IPS DF 4.7 (cell line): ENCODE measurements around the gene SLC6A3.
"Not testable (repeated sequence)": the region's sequence is repeated elsewhere in the genome, so short reads cannot be mapped to it uniquely, and the experiment has no call there.

Experiments
- DNase-seq: peaks from one replicate; pipeline ENCODE4 v3.0.0-alpha.2; 2013; ENCODE audit warnings: low spot score; ENCODE audit errors: extremely low read depth

The SLC6A3 gene

DNA sequence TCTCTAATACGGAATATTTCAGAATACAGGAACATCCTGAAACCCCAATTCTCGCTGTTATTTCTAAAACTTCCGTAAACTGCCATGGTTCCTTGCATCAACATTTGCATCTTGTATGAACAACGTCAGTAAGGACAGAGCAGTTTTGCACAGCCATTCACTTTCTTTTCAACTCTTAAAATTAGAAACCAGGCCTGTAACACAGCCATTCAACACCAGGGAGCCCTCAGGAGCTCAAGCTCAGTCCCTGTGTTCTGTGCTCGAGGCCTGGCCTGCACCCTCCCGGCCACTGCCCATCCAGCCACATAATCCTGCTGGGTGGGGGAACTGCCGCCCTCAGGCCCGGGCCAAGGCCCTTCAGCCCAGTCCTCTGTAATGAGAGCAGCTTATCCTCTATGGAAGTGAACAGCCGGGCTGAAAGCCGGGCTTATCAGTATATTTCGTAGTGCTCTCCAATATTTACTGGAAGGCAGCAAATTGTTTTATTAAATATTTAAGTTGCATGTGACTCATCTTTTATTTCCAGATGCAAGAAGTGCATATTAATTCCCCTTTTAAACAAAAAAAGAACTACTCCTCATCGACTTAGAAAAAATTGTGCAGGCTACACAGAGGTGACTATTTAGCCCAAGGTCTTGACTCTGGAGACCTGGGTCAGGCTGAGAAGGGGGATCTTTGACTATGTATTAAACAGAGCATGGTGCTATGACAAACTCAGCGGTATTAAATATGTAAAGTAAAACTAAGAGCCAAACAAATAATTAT, 33.2 kb upstream of the SLC6A3 start:
- DNase-seq = no peak

- DNase-seq = no peak
Measured at GRCh38 chr5:1477341-1477740, 32.1 kb upstream of the SLC6A3 start.

DNA sequence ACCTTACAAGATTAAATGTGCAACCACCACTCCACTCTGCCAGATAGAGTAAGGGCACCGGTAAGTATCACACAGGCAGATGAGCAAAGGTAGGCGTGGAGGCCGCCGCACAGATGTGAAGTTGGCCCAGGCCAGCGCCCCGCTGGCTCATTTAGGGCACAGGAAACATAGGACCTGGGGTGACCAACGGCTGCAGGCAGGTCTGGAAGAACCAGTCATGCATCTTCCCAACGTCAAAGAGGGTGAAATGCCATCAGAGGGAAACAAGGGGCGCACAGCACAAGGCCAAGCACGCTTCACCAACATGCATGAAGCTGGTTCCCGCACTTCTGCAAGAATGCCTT, 31.7 kb upstream of the SLC6A3 start:
- DNase-seq = no peak

GRCh38 chr5:1476181-1476966, 31.1 kb upstream of the SLC6A3 start:
- DNase-seq = no peak

GRCh38 chr5:1475544-1475900, 30.3 kb upstream of the SLC6A3 start:
- DNase-seq = not testable (repeated sequence)

DNA sequence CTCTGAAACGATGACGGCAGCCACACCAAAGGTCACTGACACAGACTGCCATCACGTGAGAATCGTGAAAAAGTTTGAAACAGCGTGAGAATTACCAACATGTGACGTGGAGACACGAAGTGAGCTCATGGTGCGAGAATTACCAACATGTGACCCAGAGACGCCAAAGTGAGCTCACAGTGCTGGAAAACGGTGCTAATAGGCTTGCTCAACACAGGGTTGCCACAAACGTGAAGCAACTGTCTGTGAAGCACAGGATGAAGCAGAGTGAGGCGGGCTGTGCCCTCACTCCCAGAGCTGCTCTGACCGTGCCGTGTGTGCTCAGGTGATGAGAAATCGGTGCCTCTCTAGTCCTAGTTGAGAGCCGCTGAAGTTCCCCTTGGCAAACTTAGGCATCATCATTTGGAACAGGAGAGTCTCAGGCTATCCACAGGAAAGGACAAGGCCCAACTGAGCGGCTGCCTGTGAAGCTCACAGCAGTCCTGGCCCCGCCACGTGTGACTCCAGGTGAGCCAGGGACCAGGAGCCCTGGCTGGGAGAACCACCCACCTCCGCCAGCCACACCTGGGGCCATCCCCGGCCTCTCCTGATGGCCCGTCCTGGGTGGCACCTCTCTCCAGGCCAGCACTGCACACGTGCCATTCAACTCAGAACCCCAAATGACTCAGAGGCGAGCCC, 29.8 kb upstream of the SLC6A3 start:
- DNase-seq = no peak

DNA sequence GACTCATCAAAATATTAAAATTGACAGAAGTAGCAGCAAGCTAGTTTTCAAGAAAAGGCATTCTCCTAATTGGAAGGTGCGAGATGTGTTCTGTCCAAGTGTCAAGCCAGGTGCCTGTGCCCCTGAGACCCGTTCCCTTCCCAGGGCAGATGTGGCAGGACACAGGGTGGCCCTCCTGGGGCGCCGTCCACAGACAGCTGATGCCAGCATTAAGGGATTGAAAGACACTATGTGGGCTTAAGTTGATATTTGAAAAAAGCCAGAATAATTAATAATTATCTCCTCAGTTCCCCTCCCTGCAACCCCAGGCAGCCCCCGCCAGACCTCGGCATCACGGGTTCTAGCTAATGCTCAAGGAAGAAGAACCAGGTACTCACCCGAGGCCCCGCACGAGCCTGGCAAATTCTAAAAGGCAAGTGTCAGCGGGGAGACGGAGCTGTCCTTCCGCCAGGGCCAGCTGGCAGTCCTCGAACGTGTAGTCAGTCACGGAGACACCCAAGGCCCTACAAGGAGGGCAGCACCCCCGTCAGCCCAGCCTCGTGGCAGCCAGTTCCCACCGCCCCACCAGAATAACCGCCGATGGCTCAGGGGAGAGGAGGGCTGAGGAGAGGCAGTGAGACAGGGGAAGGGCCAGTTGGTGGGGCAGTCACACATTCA, 29.1 kb upstream of the SLC6A3 start:
- DNase-seq = no peak

DNA sequence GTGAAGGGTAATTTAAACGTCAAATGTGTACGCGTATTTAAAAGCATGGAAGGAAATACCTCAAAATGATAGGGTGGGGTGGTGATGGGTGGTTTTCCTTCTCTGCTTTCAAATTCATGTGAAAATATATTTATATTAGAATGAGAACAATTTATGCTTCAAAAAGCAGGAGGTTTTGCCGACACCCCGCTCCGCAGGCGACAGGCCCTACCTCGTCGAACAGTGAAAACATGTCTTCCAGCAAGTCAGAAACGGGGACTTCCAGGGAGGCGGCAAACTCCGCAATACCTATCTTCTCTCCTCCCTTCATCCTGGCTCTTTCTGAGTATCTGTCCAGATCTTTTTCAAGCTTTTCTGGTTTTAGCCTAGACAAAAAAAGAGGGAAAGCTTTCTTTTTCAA, 28.5 kb upstream of the SLC6A3 start:
- no peak for DNase-seq

DNA sequence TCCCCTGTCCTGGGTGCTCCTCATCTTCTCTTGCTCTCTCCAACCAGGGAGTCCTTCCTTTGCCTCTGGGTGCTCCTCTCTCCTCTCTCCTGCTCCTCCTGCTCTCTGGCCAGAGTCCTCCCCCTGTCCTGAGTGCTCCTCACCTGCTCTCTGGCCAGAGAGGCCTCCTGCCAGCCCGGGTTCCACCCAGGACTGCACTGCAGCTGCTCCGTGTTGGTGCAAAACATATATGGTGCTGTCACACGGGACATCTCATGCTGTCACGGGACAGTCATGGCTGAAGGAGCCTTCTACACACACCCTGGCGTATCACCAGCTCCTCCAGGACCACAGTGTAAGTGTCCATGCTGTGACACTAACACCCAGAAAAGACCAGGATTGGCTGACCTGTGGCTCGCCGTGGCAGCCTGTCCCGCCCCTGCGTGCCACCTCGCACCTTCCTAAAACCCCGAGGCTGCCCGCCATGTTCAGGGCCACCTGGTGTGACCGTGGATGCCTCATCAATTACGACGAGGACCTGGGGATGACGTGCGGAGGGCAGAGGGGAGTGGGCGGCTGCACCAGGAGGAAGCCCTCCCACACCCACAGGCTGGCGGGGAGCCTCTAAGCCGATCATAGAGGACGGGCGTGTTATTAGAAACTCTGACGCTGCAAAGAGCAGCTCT, 27.9 kb upstream of the SLC6A3 start:
- no peak for DNase-seq

- no peak for DNase-seq
Measured at GRCh38 chr5:1471997-1472963, 27.0 kb upstream of the SLC6A3 start.

DNA sequence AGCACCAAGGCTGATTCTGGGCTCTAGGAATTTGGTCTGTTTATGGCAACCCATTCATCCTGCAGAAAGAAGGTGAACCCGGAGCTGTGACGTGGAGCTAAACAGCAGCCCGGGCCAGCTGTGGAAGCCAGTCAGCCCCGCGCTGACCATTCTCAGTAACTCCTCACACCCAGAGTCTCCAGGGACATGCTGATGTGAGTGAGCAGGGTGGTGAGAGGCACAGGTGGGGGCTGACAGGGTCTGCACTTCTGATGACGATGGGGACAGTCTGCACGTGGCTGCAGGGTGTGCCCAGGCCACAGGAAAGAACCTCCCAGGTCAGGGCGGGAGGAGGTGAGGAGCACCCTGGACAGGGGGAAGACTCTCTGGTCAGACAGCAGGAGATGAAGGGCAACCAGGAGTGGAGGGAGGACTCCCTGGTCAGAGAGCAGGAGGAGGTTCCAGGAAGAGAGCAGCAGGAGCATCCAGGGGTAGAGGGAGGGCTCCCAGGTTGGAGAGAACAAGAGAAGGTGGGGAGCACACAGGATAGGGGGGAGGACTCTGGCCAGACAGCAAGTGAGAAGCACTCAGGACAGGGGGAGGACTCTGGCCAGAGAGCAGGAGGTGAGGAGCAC, 26.1 kb upstream of the SLC6A3 start:
- no peak for DNase-seq

GRCh38 chr5:1470762-1471211, 25.5 kb upstream of the SLC6A3 start:
- no peak for DNase-seq

DNA sequence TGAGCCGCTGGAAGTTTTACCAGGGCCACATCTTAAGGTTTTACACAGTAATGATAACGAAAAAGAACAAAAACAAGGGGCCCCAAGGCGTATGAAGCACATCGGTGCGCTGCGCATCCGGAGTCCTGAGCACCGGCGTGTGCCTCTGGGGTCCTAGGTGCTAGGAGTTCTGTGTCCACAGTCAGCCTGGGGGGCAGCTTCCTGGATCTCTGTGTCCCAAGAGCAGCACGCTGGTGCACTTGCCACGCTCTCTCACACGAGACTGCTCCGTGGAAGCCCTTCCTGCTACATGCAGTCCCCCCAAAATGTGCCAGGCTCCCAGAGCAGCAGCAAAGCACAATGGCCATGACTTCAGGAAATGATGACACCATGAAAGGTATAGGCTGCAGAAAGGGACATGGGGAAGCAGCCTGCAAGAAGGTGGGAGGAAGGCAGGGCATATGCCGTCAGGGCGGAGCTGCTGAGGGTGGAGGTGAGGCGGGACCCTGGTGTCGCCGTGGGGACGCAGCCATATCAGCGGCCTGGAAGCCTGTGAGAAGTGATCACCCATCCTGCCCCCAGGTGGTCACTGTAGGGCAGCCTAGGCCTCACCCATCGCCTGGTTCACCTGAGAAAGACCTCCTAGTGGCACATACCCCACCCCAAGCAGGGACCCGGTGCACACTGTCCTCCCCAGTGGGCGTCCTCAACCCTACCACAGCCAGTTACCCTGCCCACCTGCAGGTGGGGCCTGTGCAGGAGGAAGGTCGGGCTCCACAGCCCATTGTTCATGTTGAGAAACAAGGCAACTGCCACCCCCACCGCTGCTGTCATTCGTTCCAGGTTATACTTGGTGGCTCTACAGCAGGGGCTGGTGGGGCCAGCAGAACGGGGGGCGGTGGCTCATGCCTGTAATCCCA, 23.6 kb upstream of the SLC6A3 start:
- DNase-seq = no peak

DNA sequence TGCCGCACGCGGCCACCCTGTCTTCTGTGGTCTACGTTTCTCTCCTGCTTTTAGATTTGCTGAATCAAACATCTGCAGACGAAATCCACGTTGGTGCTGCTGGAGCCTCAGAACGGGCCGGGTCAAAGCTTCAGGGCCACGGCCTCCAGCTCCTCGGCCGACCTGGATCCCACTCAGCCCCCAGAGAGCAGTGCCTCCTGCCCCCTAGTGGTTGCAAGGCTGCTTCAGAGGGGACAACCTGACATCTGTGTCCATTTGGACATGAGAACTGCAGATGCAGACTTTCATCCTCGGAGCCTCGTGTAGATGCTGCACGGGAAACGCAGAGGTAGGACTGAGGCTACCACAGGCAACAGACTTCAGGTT, 23.0 kb upstream of the SLC6A3 start:
- no peak for DNase-seq

GRCh38 chr5:1467341-1468246, 22.4 kb upstream of the SLC6A3 start:
- no peak for DNase-seq

DNA sequence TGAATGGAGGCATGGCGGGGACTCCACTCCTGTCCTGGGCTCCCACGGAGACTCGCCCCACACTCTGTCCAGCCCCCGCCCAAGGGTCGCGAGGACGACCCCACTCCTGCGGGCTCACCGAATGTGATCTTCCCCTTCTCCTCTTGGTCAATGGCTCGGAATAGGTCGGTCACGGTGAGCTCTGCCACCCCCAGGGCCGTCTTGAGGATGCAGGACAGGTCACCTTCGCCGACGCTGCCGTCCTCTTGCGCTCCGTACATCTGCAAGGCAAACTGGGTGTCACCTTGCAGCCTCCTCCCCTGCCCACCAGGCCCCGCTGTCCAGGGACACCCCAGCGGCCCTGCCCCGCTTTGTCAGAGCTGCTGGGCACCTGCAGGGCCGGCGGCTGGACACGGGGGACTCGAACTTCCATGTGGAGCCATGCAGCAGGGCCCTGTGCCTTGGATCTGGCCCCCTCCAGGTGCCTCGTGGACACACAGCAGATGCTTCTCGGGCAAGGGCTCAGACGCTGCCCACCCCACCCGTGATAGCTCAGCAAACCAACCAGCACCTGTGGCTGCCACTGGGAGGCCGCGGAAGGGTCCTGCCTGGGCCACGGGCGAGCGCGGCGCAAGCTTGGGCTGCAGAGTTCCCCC, 21.5 kb upstream of the SLC6A3 start:
- DNase-seq = no peak

DNA sequence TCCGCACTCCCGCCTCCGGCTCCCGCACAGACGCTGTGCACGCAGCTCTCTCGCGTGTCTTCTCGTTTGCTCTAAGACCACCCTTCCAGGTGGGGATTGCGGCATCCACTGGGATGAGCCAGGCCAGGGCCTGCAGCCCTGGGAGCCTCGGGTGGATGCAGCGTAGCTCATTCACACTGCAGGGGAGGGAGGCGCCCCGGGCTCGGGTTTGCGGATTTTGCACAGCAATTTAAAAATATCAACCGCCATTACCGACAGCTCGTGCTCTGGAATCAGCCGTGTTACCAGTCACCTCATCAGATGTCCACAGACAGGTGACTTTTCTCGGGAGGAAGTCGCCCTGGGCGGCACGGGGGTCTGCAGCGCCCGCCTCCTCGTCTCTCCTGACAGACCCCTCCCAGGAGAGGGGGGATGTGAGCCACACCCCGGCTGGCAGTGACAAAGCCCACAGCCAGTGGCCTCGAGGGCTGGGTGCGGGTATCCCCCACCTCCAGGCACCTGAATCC, 20.8 kb upstream of the SLC6A3 start:
- no peak for DNase-seq
